Stomach (tissue), 4 donors: Measurements from ENCODE around the gene LYPD6.

Source experiments
- EP300 ChIP-seq: sonication (generic); formaldehyde crosslinking; IDR thresholded peaks from one replicate; pipeline ENCODE4 v1.6.1; 2017; ENCODE audit warnings: antibody characterized with exemption
- POLR2A ChIP-seq, 4 donors: fragments of 450-650 bp; IDR thresholded peaks; one replicate each; pipeline ENCODE4 v1.6.1; 2016; ENCODE audit warnings: antibody characterized with exemption in 4 of 4, control low read depth in 2 of 4, mild to moderate bottlenecking in 1 of 4, moderate library complexity in 1 of 4
- TF ChIP-seq, protein P1 (sequence below), 7 experiments: fragments of 450-650 bp in 4 of 7; fragments of 200-600 bp in 3 of 7; sonication (generic) in 3 of 7; IDR thresholded peaks; one replicate each; pipeline ENCODE4 v1.5.1; 2016 to 2019; ENCODE audit warnings: antibody characterized with exemption in 7 of 7, control low read depth in 2 of 7, mild to moderate bottlenecking in 1 of 7

DNA sequence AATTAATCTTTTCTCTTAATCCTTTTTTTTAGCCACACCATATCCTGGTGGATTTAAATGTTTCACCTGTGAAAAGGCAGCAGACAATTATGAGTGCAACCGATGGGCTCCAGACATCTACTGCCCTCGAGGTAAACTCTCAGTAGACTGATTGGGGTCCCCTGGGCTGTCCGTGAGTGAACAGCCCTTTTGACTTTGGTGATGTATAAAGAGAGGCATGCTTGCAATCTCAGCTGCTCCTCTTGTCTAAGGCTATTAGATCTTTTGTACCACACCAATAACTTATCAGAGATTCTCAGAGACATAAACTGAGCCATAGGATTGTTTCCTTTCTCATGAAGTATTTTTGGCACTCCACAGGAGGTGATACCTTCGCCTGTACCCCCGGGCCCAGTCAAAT, 118.6 kb downstream of the LYPD6 start:
- TF ChIP-seq POLR2A (IDR thresholded peaks at IDR 0.05), result no peak
- TF ChIP-seq, protein P1, sequence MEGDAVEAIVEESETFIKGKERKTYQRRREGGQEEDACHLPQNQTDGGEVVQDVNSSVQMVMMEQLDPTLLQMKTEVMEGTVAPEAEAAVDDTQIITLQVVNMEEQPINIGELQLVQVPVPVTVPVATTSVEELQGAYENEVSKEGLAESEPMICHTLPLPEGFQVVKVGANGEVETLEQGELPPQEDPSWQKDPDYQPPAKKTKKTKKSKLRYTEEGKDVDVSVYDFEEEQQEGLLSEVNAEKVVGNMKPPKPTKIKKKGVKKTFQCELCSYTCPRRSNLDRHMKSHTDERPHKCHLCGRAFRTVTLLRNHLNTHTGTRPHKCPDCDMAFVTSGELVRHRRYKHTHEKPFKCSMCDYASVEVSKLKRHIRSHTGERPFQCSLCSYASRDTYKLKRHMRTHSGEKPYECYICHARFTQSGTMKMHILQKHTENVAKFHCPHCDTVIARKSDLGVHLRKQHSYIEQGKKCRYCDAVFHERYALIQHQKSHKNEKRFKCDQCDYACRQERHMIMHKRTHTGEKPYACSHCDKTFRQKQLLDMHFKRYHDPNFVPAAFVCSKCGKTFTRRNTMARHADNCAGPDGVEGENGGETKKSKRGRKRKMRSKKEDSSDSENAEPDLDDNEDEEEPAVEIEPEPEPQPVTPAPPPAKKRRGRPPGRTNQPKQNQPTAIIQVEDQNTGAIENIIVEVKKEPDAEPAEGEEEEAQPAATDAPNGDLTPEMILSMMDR (IDR thresholded peaks at IDR 0.05), result no peak
- TF ChIP-seq EP300, result no peak
